HG02763 (cell line): ENCODE data around the gene GIMAP2.

Experiments
- ATAC-seq: cut with Tn5 transposase; IDR thresholded peaks from one replicate; pipeline ENCODE4 v1.9.1; 2021; ENCODE audit warnings: mild to moderate bottlenecking, moderate library complexity; ENCODE audit not compliant: unreplicated experiment

Gene GIMAP2

GRCh38 chr7:150731916-150732315 is 46.4 kb downstream of the GIMAP2 start:
- no peak for ATAC-seq

GRCh38 chr7:150732786-150733481 is 47.4 kb downstream of the GIMAP2 start:
- no peak for ATAC-seq

- no peak for ATAC-seq
These were observed 48.1 kb downstream of the GIMAP2 start for GRCh38 chr7:150733482-150734095.

GRCh38 chr7:150734254-150734653 is 48.7 kb downstream of the GIMAP2 start:
- no peak for ATAC-seq

GRCh38 chr7:150735596-150736358 is 50.3 kb downstream of the GIMAP2 start:
- ATAC-seq: no peak

GRCh38 chr7:150736864-150737263 is 51.4 kb downstream of the GIMAP2 start:
- no peak for ATAC-seq

GRCh38 chr7:150737265-150738055 is 52.0 kb downstream of the GIMAP2 start, which contains the start of gene GIMAP5:
TSS of gene GIMAP5 (plus strand) at chr7:150737418. CDS start at chr7:150740885, 3,467 bp downstream.
- peak; percentile 58 for ATAC-seq

GRCh38 chr7:150738092-150738491 is 52.6 kb downstream of the GIMAP2 start:
- no peak for ATAC-seq

GRCh38 chr7:150738591-150739001 is 53.1 kb downstream of the GIMAP2 start:
- no peak for ATAC-seq

GRCh38 chr7:150739033-150739432 is 53.5 kb downstream of the GIMAP2 start:
- ATAC-seq: no peak

GRCh38 chr7:150740053-150740452 is 54.5 kb downstream of the GIMAP2 start:
- no peak for ATAC-seq

GRCh38 chr7:150742286-150742968 is 56.9 kb downstream of the GIMAP2 start:
- ATAC-seq: no peak
